Rectal smooth muscle tissue (tissue), 1 donor: Measurements from ENCODE around the gene DDX20.

Source experiments
- H3K27ac ChIP-seq: one replicate; pipeline ENCODE4 v1.7.0; 2013; ENCODE audit warnings: low read depth, low read length, inconsistent platforms
- H3K27me3 ChIP-seq: one replicate; pipeline ENCODE4 v1.7.0; 2013; ENCODE audit warnings: low read length; ENCODE audit not compliant: control insufficient read depth, insufficient read depth
- H3K36me3 ChIP-seq: one replicate; pipeline ENCODE4 v1.7.0; 2013; ENCODE audit warnings: low read length; ENCODE audit not compliant: control insufficient read depth, insufficient read depth
- H3K4me1 ChIP-seq: one replicate; pipeline ENCODE4 v1.7.0; 2013; ENCODE audit warnings: low read length; ENCODE audit not compliant: control insufficient read depth, insufficient read depth
- H3K4me3 ChIP-seq: one replicate; pipeline ENCODE4 v1.7.0; 2013; ENCODE audit warnings: low read length
- H3K9ac ChIP-seq: one replicate; pipeline ENCODE4 v1.7.0; 2013; ENCODE audit warnings: low read length

DDX20 gene

GRCh38 chr1:111762332-111762731 lies 6.6 kb downstream of the DDX20 start:
- Histone ChIP-seq H3K27me3 (no peaks in the 10 kb centered on the region), H3K27ac (no peak overlapping the region), H3K36me3 (peaks cover 6% of the 10 kb centered on the region), H3K4me3 (no peak overlapping the region), H3K4me1 (no peaks in the 10 kb centered on the region), H3K9ac (no peak overlapping the region)

GRCh38 chr1:111768023-111768422 lies 12.3 kb downstream of the DDX20 start:
- no peak overlapping the region for H3K9ac ChIP-seq

GRCh38 chr1:111768625-111769024 lies 12.9 kb downstream of the DDX20 start:
- no peaks in the 10 kb centered on the region for H3K27me3 ChIP-seq
- H3K4me3 ChIP-seq = no peak overlapping the region
- peaks cover 4% of the 10 kb centered on the region for H3K36me3 ChIP-seq
- no peaks in the 10 kb centered on the region for H3K4me1 ChIP-seq
- no peak overlapping the region for H3K9ac ChIP-seq
- no peak overlapping the region for H3K27ac ChIP-seq

More at GRCh38 chr1:111768023-111768422, 12.3 kb downstream of the DDX20 start:
- no peak overlapping the region for H3K4me3 ChIP-seq
- no peaks in the 10 kb centered on the region for H3K27me3 ChIP-seq
- no peak overlapping the region for H3K27ac ChIP-seq
- peaks cover 6% of the 10 kb centered on the region for H3K36me3 ChIP-seq
- no peaks in the 10 kb centered on the region for H3K4me1 ChIP-seq

- peaks cover 2% of the 10 kb centered on the region for H3K36me3 ChIP-seq
- no peak overlapping the region for H3K9ac ChIP-seq
- H3K4me3 ChIP-seq = no peak overlapping the region
- no peaks in the 10 kb centered on the region for H3K27me3 ChIP-seq
- H3K27ac ChIP-seq = no peak overlapping the region
- H3K4me1 ChIP-seq = no peaks in the 10 kb centered on the region
Observed at GRCh38 chr1:111769517-111770146, 13.9 kb downstream of the DDX20 start.

GRCh38 chr1:111770916-111771315 lies 15.2 kb downstream of the DDX20 start:
- Histone ChIP-seq H3K27me3 (no peaks in the 10 kb centered on the region), H3K36me3 (peaks cover 1% of the 10 kb centered on the region), H3K27ac (no peak overlapping the region), H3K4me1 (no peaks in the 10 kb centered on the region), H3K9ac (no peak overlapping the region), H3K4me3 (no peak overlapping the region)

- Histone ChIP-seq H3K27ac (no peak overlapping the region), H3K4me1 (no peaks in the 10 kb centered on the region), H3K36me3 (no peaks in the 10 kb centered on the region)
Observed at GRCh38 chr1:111775966-111776365, 20.3 kb downstream of the DDX20 start.

GRCh38 chr1:111776391-111776790 lies 20.7 kb downstream of the DDX20 start:
- Histone ChIP-seq H3K9ac (no peak overlapping the region), H3K4me1 (no peaks in the 10 kb centered on the region), H3K27ac (no peak overlapping the region), H3K27me3 (no peaks in the 10 kb centered on the region), H3K36me3 (no peaks in the 10 kb centered on the region), H3K4me3 (no peak overlapping the region)

More at GRCh38 chr1:111775966-111776365, 20.3 kb downstream of the DDX20 start:
- Histone ChIP-seq H3K9ac (no peak overlapping the region), H3K27me3 (no peaks in the 10 kb centered on the region), H3K4me3 (no peak overlapping the region)

GRCh38 chr1:111776861-111777260 lies 21.2 kb downstream of the DDX20 start:
- Histone ChIP-seq H3K9ac (no peak overlapping the region), H3K4me1 (no peaks in the 10 kb centered on the region), H3K36me3 (no peaks in the 10 kb centered on the region), H3K4me3 (no peak overlapping the region), H3K27ac (no peak overlapping the region), H3K27me3 (no peaks in the 10 kb centered on the region)

GRCh38 chr1:111777301-111777700 lies 21.6 kb downstream of the DDX20 start:
- Histone ChIP-seq H3K4me3 (no peak overlapping the region), H3K36me3 (no peaks in the 10 kb centered on the region)

GRCh38 chr1:111778066-111778465 lies 22.4 kb downstream of the DDX20 start:
- H3K36me3 ChIP-seq = no peaks in the 10 kb centered on the region
- no peak overlapping the region for H3K27ac ChIP-seq
- no peak overlapping the region for H3K4me3 ChIP-seq
- no peaks in the 10 kb centered on the region for H3K27me3 ChIP-seq
- H3K4me1 ChIP-seq = no peaks in the 10 kb centered on the region
- H3K9ac ChIP-seq = no peak overlapping the region

More at GRCh38 chr1:111777301-111777700, 21.6 kb downstream of the DDX20 start:
- Histone ChIP-seq H3K9ac (no peak overlapping the region), H3K27ac (no peak overlapping the region), H3K4me1 (no peaks in the 10 kb centered on the region), H3K27me3 (no peaks in the 10 kb centered on the region)

- H3K36me3 ChIP-seq = no peaks in the 10 kb centered on the region
- no peak overlapping the region for H3K4me3 ChIP-seq
- no peak overlapping the region for H3K9ac ChIP-seq
- no peaks in the 10 kb centered on the region for H3K27me3 ChIP-seq
- H3K4me1 ChIP-seq = no peaks in the 10 kb centered on the region
- no peak overlapping the region for H3K27ac ChIP-seq
Observed at GRCh38 chr1:111778541-111779051, 22.9 kb downstream of the DDX20 start.

GRCh38 chr1:111779546-111779945 lies 23.8 kb downstream of the DDX20 start:
- H3K36me3 ChIP-seq = no peaks in the 10 kb centered on the region
- H3K27ac ChIP-seq = no peak overlapping the region

GRCh38 chr1:111784273-111784901 lies 28.7 kb downstream of the DDX20 start:
- no peaks in the 10 kb centered on the region for H3K4me1 ChIP-seq
- no peaks in the 10 kb centered on the region for H3K36me3 ChIP-seq
- H3K27ac ChIP-seq = no peak overlapping the region
- no peaks in the 10 kb centered on the region for H3K27me3 ChIP-seq
- no peak overlapping the region for H3K4me3 ChIP-seq
- no peak overlapping the region for H3K9ac ChIP-seq

More at GRCh38 chr1:111779546-111779945, 23.8 kb downstream of the DDX20 start:
- no peaks in the 10 kb centered on the region for H3K4me1 ChIP-seq
- H3K27me3 ChIP-seq = no peaks in the 10 kb centered on the region
- H3K4me3 ChIP-seq = no peak overlapping the region
- no peak overlapping the region for H3K9ac ChIP-seq
